Liver (tissue), 9 donors: Measurements from ENCODE around the gene ITIH4. TPM values are rescaled to one million over a fixed set of nuclear protein-coding genes. Genes with fewer than 3 reads are reported as not detected.

Experiments
- DNase-seq: peaks from one replicate; pipeline ENCODE4 v3.0.0-alpha.2; 2017; ENCODE audit warnings: low spot score
- H3K27ac ChIP-seq, 2 donors: one replicate each; pipeline ENCODE4 v1.7.0; 2013; ENCODE audit warnings: inconsistent platforms in 2 of 2, low read length in 2 of 2, control low read depth in 1 of 2, low read depth in 1 of 2, mild to moderate bottlenecking in 1 of 2
- H3K27me3 ChIP-seq, 4 donors: one replicate each; pipeline versions ENCODE4 v1.6.1 to v1.7.0; 2013; ENCODE audit warnings: low read length in 3 of 4, inconsistent platforms in 1 of 4, mild to moderate bottlenecking in 1 of 4, moderate library complexity in 1 of 4; ENCODE audit not compliant: control insufficient read depth in 4 of 4, insufficient read depth in 4 of 4
- H3K36me3 ChIP-seq, 4 donors: one replicate each; pipeline versions ENCODE4 v1.6.1 to v1.7.0; 2013; ENCODE audit warnings: low read length in 3 of 4, mild to moderate bottlenecking in 3 of 4, low read depth in 1 of 4, moderate library complexity in 1 of 4; ENCODE audit not compliant: control insufficient read depth in 4 of 4, insufficient read depth in 3 of 4
- H3K4me1 ChIP-seq, 4 donors: one replicate each; pipeline versions ENCODE4 v1.6.1 to v1.7.0; 2013; ENCODE audit warnings: low read length in 3 of 4, mild to moderate bottlenecking in 3 of 4, moderate library complexity in 1 of 4; ENCODE audit not compliant: control insufficient read depth in 4 of 4, insufficient read depth in 4 of 4
- H3K4me3 ChIP-seq, 3 donors: one replicate each; pipeline versions ENCODE4 v1.6.1 to v1.7.0; 2013; ENCODE audit warnings: low read length in 3 of 3, control low read depth in 1 of 3, low read depth in 1 of 3, mild to moderate bottlenecking in 1 of 3
- H3K9ac ChIP-seq, 2 donors: one replicate each; pipeline ENCODE4 v1.7.0; 2013; ENCODE audit warnings: low read length in 2 of 2, mild to moderate bottlenecking in 2 of 2, moderate library complexity in 2 of 2, control low read depth in 1 of 2, low read depth in 1 of 2
- H3K9me3 ChIP-seq, 4 donors: one replicate each; pipeline versions ENCODE4 v1.6.1 to v1.7.0; 2013; ENCODE audit warnings: low read length in 3 of 4; ENCODE audit not compliant: control insufficient read depth in 4 of 4
- ATF3 ChIP-seq: IDR thresholded peaks from 2 replicates; pipeline ENCODE4 v1.6.1; 2016; ENCODE audit warnings: antibody characterized with exemption
- CTCF ChIP-seq: fragments of 150-350 bp; IDR thresholded peaks from 2 replicates; pipeline ENCODE4 v1.5.1; 2017; ENCODE audit warnings: improper control_type of control experiment, low read depth, low read length; ENCODE audit not compliant: missing input control
- EGR1 ChIP-seq, 2 donors: IDR thresholded peaks; 2 replicates each; pipeline ENCODE4 v1.6.1; 2016 to 2018; ENCODE audit warnings: antibody characterized with exemption in 2 of 2, low read depth in 2 of 2
- FOXA1 ChIP-seq: IDR thresholded peaks from 2 replicates; pipeline ENCODE4 v1.6.1; 2016; ENCODE audit warnings: antibody characterized with exemption
- FOXA2 ChIP-seq: IDR thresholded peaks from 2 replicates; pipeline ENCODE4 v1.6.1; 2016; ENCODE audit warnings: antibody characterized with exemption
- GABPA ChIP-seq, 2 donors: IDR thresholded peaks in 1 of 2; conservative IDR thresholded peaks in 1 of 2; 2 replicates each; pipeline ENCODE4 v1.6.1; 2016; ENCODE audit warnings: antibody characterized with exemption in 2 of 2, mild to moderate bottlenecking in 1 of 2, moderate library complexity in 1 of 2
- HNF4A ChIP-seq, 2 donors: conservative IDR thresholded peaks; 2 replicates each; pipeline ENCODE4 v1.6.1; 2016; ENCODE audit warnings: antibody characterized with exemption in 2 of 2, mild to moderate bottlenecking in 2 of 2
- HNF4G ChIP-seq: IDR thresholded peaks from 2 replicates; pipeline ENCODE4 v1.6.1; 2016; ENCODE audit warnings: antibody characterized with exemption
- JUND ChIP-seq, 2 donors: IDR thresholded peaks; 2 replicates each; pipeline ENCODE4 v1.6.1; 2016; ENCODE audit warnings: antibody characterized with exemption in 2 of 2
- MAX ChIP-seq: IDR thresholded peaks from 2 replicates; pipeline ENCODE4 v1.6.1; 2016; ENCODE audit warnings: antibody characterized with exemption
- NR2F2 ChIP-seq: IDR thresholded peaks from 2 replicates; pipeline ENCODE4 v1.6.1; 2016; ENCODE audit warnings: antibody characterized with exemption
- RAD21 ChIP-seq, 2 donors: IDR thresholded peaks; 2 replicates each; pipeline ENCODE4 v1.6.1; 2016; ENCODE audit warnings: antibody characterized with exemption in 2 of 2, mild to moderate bottlenecking in 2 of 2
- REST ChIP-seq: IDR thresholded peaks from 2 replicates; pipeline ENCODE4 v1.6.1; 2016; ENCODE audit warnings: antibody characterized with exemption, mild to moderate bottlenecking
- RXRA ChIP-seq, 2 donors: IDR thresholded peaks; 2 replicates each; pipeline ENCODE4 v1.6.1; 2017 to 2018; ENCODE audit warnings: antibody characterized with exemption in 2 of 2, mild to moderate bottlenecking in 1 of 2
- SP1 ChIP-seq: IDR thresholded peaks from 2 replicates; pipeline ENCODE4 v1.6.1; 2018; ENCODE audit warnings: antibody characterized with exemption, mild to moderate bottlenecking
- TAF1 ChIP-seq: conservative IDR thresholded peaks from 2 replicates; pipeline ENCODE4 v1.6.1; 2016; ENCODE audit warnings: antibody characterized with exemption, mild to moderate bottlenecking
- YY1 ChIP-seq: IDR thresholded peaks from 2 replicates; pipeline ENCODE4 v1.6.1; 2016; ENCODE audit warnings: antibody characterized with exemption, mild to moderate bottlenecking
- ZBTB33 ChIP-seq: IDR thresholded peaks from 2 replicates; pipeline ENCODE4 v1.6.1; 2016; ENCODE audit warnings: antibody characterized with exemption
- WGBS: extraction: QIAGEN DNeasy Blood & Tissue Kit; methylation state at CpG from one replicate; pipeline ENCODE4 v1.1.7; 2013; 5-methylcytosine and 5-hydroxymethylcytosine counted together
- polyA plus RNA-seq, 2 donors: library from polyadenylated mRNA; stranded (reverse) in 1 of 2; unstranded in 1 of 2; fragments of 200-250 nt in 1 of 2; fragments of >200 nt in 1 of 2; fragmentation: Nextera tagmentation in 1 of 2; extraction: Ambion mirVana in 1 of 2; gene quantifications; one replicate each; pipeline versions ENCODE4 v1.2.1 to v1.2.3, GENCODE V29; 2013 to 2015
- total RNA-seq, 2 donors: library from RNA; depleted of rRNA; stranded (reverse); fragments of >200 nt; gene quantifications; one replicate each; pipeline ENCODE4 v1.2.3, GENCODE V29; 2014
- donor health status: healthy.
- donor health status: healthy.
- donor health status: healthy.
- donor health status: healthy.
- donor health status: healthy.

The ITIH4 gene
- total and polyA plus RNA-seq, 4 donors, result 447 to 3,354 (median 2,410) TPM

- H3K4me3 ChIP-seq, result no peak overlapping the region
- H3K27me3 ChIP-seq, result no peaks in the 10 kb centered on the region
- 39% methylated on average over 8 of the region's 8 CpGs for WGBS
- peaks cover 0 to 68% (median 48%) of the 10 kb centered on the region in 4 donors for H3K4me1 ChIP-seq
- peak overlapping the region; percentile 19 to 65 for H3K27ac ChIP-seq
- DNase-seq, result no peak
- no peaks in the 10 kb centered on the region for H3K9me3 ChIP-seq
- TF ChIP-seq RAD21 (IDR thresholded peaks at IDR 0.05), result peak in 1 of 2 donors; percentile 18
- TF ChIP-seq GABPA (IDR thresholded peaks at IDR 0.05 in 1 of 2, conservative IDR thresholded peaks at IDR 0.05 in 1 of 2), result no peak
- no peak for TF ChIP-seq NR2F2
- TF ChIP-seq FOXA1, result no peak
- no peak for TF ChIP-seq TAF1
- peak; percentile 10 to 44 for TF ChIP-seq HNF4A (conservative IDR thresholded peaks at IDR 0.05)
- no peak for TF ChIP-seq REST
- no peak for TF ChIP-seq JUND (IDR thresholded peaks at IDR 0.05)
- TF ChIP-seq SP1, result peak; percentile 51
- TF ChIP-seq FOXA2, result no peak
- no peak for TF ChIP-seq ZBTB33
- TF ChIP-seq EGR1 (IDR thresholded peaks at IDR 0.05; ENCODE audit: low read depth in 2 of 2), result no peak
- TF ChIP-seq MAX, result no peak
- TF ChIP-seq CTCF, result no peak
- TF ChIP-seq ATF3, result no peak
- TF ChIP-seq RXRA (IDR thresholded peaks at IDR 0.05), result peak; percentile 88
- no peak for TF ChIP-seq YY1
- TF ChIP-seq HNF4G, result no peak
- H3K9ac ChIP-seq, result no peak overlapping the region
- H3K36me3 ChIP-seq, result peaks cover 13 to 48% (median 38%) of the 10 kb centered on the region in 4 donors
Measured at GRCh38 chr3:52813810-52814209, 16.7 kb downstream of the ITIH4 start.
